CD14-positive monocyte (primary cell): ENCODE data around the gene UBASH3B. TPM values are rescaled to one million over a fixed set of nuclear protein-coding genes. Genes with fewer than 3 reads are reported as not detected.
A peak's percentile ranks its signal among the peaks of the same experiment; 100 is the strongest.

ENCODE experiments used
- DNase-seq, 3 donors: peaks; one replicate each; pipeline ENCODE4 v3.0.0-alpha.2; 2011 to 2022
- H2AFZ ChIP-seq: 2 replicates; pipeline ENCODE4 v1.6.0; 2012; ENCODE audit warnings: mild to moderate bottlenecking, low read depth, low read length, inconsistent platforms; ENCODE audit not compliant: insufficient read depth, poor library complexity, severe bottlenecking
- H3K27ac ChIP-seq, 2 donors: 1 replicate in 1 of 2; 2 replicates in 1 of 2; pipeline ENCODE4 v1.5.1; 2012 to 2013; ENCODE audit warnings: low read length in 2 of 2, control low read depth in 1 of 2, inconsistent platforms in 1 of 2, low read depth in 1 of 2, mild to moderate bottlenecking in 1 of 2
- H3K27me3 ChIP-seq, 2 donors: one replicate each; pipeline versions ENCODE4 v1.6.0 to v1.6.1; 2011 to 2013; ENCODE audit warnings: low read length in 2 of 2; ENCODE audit not compliant: control insufficient read depth in 2 of 2, insufficient read depth in 2 of 2
- H3K36me3 ChIP-seq, 2 donors: replicated peaks in 1 of 2; 1 replicate in 1 of 2; 2 replicates in 1 of 2; pipeline versions ENCODE4 v1.5.1 to v1.6.1; 2012 to 2013; ENCODE audit warnings: low read length in 2 of 2, control low read depth in 1 of 2, inconsistent platforms in 1 of 2, mild to moderate bottlenecking in 1 of 2; ENCODE audit not compliant: insufficient read depth in 2 of 2, control insufficient read depth in 1 of 2
- H3K4me1 ChIP-seq, 2 donors: 1 replicate in 1 of 2; 2 replicates in 1 of 2; pipeline versions ENCODE4 v1.5.1 to v1.6.1; 2012 to 2013; ENCODE audit warnings: low read length in 2 of 2, control low read depth in 1 of 2, inconsistent platforms in 1 of 2, mild to moderate bottlenecking in 1 of 2, moderate library complexity in 1 of 2; ENCODE audit not compliant: insufficient read depth in 2 of 2, control insufficient read depth in 1 of 2
- H3K4me2 ChIP-seq: replicated peaks from 2 replicates; pipeline ENCODE3; 2012; ENCODE audit warnings: low read length, moderate library complexity, mild to moderate bottlenecking; ENCODE audit not compliant: poor library complexity, severe bottlenecking; ENCODE audit errors: extremely low read depth
- H3K4me3 ChIP-seq, 3 experiments: fragments of 200-600 bp in 1 of 3; sonication (generic) in 1 of 3; replicated peaks in 1 of 3; 1 replicate in 2 of 3; 2 replicates in 1 of 3; pipeline ENCODE4 v1.5.1; 2011 to 2013; ENCODE audit warnings: low read length in 3 of 3, mild to moderate bottlenecking in 3 of 3, control low read depth in 2 of 3, low read depth in 2 of 3, inconsistent platforms in 1 of 3, moderate library complexity in 1 of 3
- H3K79me2 ChIP-seq: 2 replicates; pipeline ENCODE4 v1.6.0; 2012; ENCODE audit warnings: mild to moderate bottlenecking, control low read depth, inconsistent platforms, low read length, moderate library complexity; ENCODE audit not compliant: insufficient read depth
- H3K9ac ChIP-seq: 2 replicates; pipeline ENCODE4 v1.6.0; 2017; ENCODE audit warnings: low read length, mild to moderate bottlenecking; ENCODE audit not compliant: insufficient read depth, poor library complexity, severe bottlenecking
- H3K9me3 ChIP-seq, 2 donors: replicated peaks in 1 of 2; 1 replicate in 1 of 2; 2 replicates in 1 of 2; pipeline versions ENCODE4 v1.5.1 to v1.6.1; 2012 to 2013; ENCODE audit warnings: low read length in 2 of 2, control low read depth in 1 of 2; ENCODE audit not compliant: control insufficient read depth in 1 of 2, insufficient read depth in 1 of 2
- H4K20me1 ChIP-seq: 2 replicates; pipeline ENCODE4 v1.6.0; 2012; ENCODE audit warnings: mild to moderate bottlenecking, low read length, control low read depth, moderate library complexity; ENCODE audit not compliant: insufficient read depth
- H3K27ac Mint-ChIP-seq, 7 donors: one replicate each; pipeline ENCODE4 v1.8.0; 2020; ENCODE audit warnings: mild to moderate bottlenecking in 7 of 7, mixed read lengths in 7 of 7, moderate library complexity in 6 of 7, inconsistent platforms in 2 of 7
- H3K27me3 Mint-ChIP-seq, 3 donors: one replicate each; pipeline ENCODE4 v1.8.0; 2021 to 2022; ENCODE audit warnings: low read depth in 3 of 3, mild to moderate bottlenecking in 3 of 3, mixed read lengths in 3 of 3, moderate library complexity in 3 of 3, inconsistent platforms in 1 of 3
- H3K36me3 Mint-ChIP-seq, 2 donors: one replicate each; pipeline ENCODE4 v1.8.0; 2020; ENCODE audit warnings: mixed read lengths in 2 of 2, inconsistent platforms in 1 of 2, mild to moderate bottlenecking in 1 of 2
- H3K4me1 Mint-ChIP-seq: one replicate; pipeline ENCODE4 v1.8.0; 2020; ENCODE audit warnings: mild to moderate bottlenecking, mixed read lengths
- H3K4me3 Mint-ChIP-seq, 2 donors: one replicate each; pipeline ENCODE4 v1.8.0; 2020; ENCODE audit warnings: mild to moderate bottlenecking in 2 of 2, mixed read lengths in 2 of 2, moderate library complexity in 1 of 2
- H3K9me3 Mint-ChIP-seq, 7 donors: one replicate each; pipeline ENCODE4 v1.8.0; 2020 to 2022; ENCODE audit warnings: mixed read lengths in 7 of 7, mild to moderate bottlenecking in 6 of 7, moderate library complexity in 6 of 7, inconsistent platforms in 2 of 7
- CTCF ChIP-seq: fragments of 200-600 bp; IDR thresholded peaks from one replicate; pipeline ENCODE4 v1.8.0; 2022; ENCODE audit warnings: antibody characterized with exemption, mild to moderate bottlenecking
- WGBS: methylation state at CpG from one replicate; pipeline ENCODE4 v1.1.5; 2013; ENCODE audit warnings: missing lambda C conversion rate; ENCODE audit not compliant: insufficient coverage; 5-methylcytosine and 5-hydroxymethylcytosine counted together
- intact Hi-C, 2 donors: fragments of 100-400 bp; cut with micrococcal nuclease; formaldehyde crosslinking; loops; one replicate each; pipeline versions ENCODE4 v1.15.0 to v1.15.1; 2023
- polyA plus RNA-seq, 3 donors: library from polyadenylated mRNA; depleted of rRNA in 1 of 3; unstranded in 2 of 3; stranded (reverse) in 1 of 3; fragments of 300-500 nt in 2 of 3; fragments of >200 nt in 1 of 3; fragmentation: Illumina TruSeq in 2 of 3; gene quantifications; 1 replicate in 2 of 3; 2 replicates in 1 of 3; pipeline ENCODE4 v1.2.3, GENCODE V29; 2012 to 2021

The UBASH3B gene
- polyA plus RNA-seq, 3 donors, result 3.3 to 13.5 (median 7.1) TPM

DNA sequence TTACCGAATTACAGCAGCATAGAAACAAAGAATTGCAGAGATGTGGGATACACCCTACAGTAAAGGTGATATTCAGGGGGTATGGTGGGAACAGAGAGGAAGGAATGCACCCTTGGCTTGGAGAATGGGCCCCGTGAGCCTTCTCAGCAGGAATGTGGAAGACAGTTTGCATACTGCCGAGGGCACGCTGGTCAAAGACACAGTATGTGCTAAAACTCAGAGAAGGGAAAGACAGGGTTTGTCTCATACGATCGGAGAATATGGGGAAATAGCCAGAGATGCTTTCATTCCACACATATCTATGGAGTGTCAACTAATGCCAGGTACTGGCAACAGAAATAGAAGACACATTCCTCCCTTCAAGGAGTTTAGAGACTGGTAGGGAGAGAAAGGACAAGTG is 36.9 kb downstream of the UBASH3B start:
- WGBS, result 50% methylated on average over 1 of the region's 6 CpGs

DNA sequence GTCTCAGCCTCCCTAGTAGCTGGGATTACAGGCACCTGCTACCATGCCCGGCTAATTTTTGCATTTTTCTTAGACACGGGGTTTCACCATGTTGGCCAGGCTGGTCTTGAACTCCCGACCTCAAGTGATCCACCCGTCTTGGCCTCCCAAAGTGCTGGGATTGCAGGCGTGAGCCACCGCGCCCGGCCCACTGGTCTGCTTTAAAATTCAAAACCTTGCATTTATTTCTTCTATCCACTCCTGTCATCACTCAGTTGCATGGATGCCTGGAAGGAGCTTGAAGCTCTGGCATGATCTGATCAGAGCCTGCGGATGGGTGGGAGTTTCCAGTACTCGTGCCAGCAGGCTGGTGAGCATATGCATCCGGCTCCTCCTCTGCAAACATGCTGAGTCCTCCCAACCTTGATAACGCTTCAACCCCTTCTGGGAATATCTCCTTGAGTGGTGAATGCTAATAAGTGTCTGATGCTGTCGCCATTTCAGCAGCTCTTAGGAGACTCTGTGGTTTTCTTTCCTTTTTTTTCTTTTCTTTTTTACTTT is 39.6 kb downstream of the UBASH3B start:
- H3K36me3 Mint-ChIP-seq, result peaks cover 3 to 16% of the 10 kb centered on the region in 2 donors
- H3K9me3 Mint-ChIP-seq, result no peaks in the 10 kb centered on the region
- H3K4me3 ChIP-seq, result no peak overlapping the region
- DNase-seq, result no peak
- no peaks in the 10 kb centered on the region for H4K20me1 ChIP-seq
- 81% methylated on average over 4 of the region's 13 CpGs for WGBS
- H3K9me3 ChIP-seq, result no peaks in the 10 kb centered on the region
- no peak for TF ChIP-seq CTCF
- H3K27ac ChIP-seq, result no peak overlapping the region
- peaks cover 0 to 8% (median 2%) of the 10 kb centered on the region in 3 donors for H3K27me3 Mint-ChIP-seq
- H3K9ac ChIP-seq, result no peak overlapping the region
- no peak overlapping the region for H3K4me2 ChIP-seq
- peaks cover 78% of the 10 kb centered on the region for H3K79me2 ChIP-seq
- H3K27ac Mint-ChIP-seq, result peak overlapping the region in 2 of 7 donors; percentile 20 to 76
- H3K4me1 ChIP-seq, result peaks cover 77 to 87% of the 10 kb centered on the region in 2 donors
- H3K4me1 Mint-ChIP-seq, result peaks cover 91% of the 10 kb centered on the region
- intact Hi-C loops, result loop anchor here in 1 of 2 donors (10.0 kb wide), 1 partner anchor 50 kb away; no protein-coding TSS in a partner anchor
- no peak overlapping the region for H3K4me3 Mint-ChIP-seq
- no peaks in the 10 kb centered on the region for H3K27me3 ChIP-seq
- no peak overlapping the region for H2AFZ ChIP-seq
- no peaks in the 10 kb centered on the region for H3K36me3 ChIP-seq

More for the DNA sequence above, 36.9 kb downstream of the UBASH3B start:
- Histone ChIP-seq H2AFZ (no peak overlapping the region), H4K20me1 (no peaks in the 10 kb centered on the region), H3K79me2 (peaks cover 75% of the 10 kb centered on the region), H3K36me3 (no peaks in the 10 kb centered on the region), H3K27me3 (no peaks in the 10 kb centered on the region), H3K9ac (no peak overlapping the region), H3K27ac (peak overlapping the region in 1 of 2 donors; percentile 91), H3K9me3 (no peaks in the 10 kb centered on the region), H3K4me3 (no peak overlapping the region), H3K4me1 (peaks cover 72 to 73% of the 10 kb centered on the region in 2 donors), H3K4me2 (no peak overlapping the region)
- intact Hi-C loops, result loop anchor here in 1 of 2 donors (5.0 to 10.0 kb wide), 2 partner anchors 35 to 52 kb away; partner anchors contain the start of gene UBASH3B
- H3K36me3 Mint-ChIP-seq, result peaks cover 3 to 19% of the 10 kb centered on the region in 2 donors
- no peak overlapping the region for H3K4me3 Mint-ChIP-seq
- no peak for DNase-seq
- peaks cover 0 to 4% (median 0%) of the 10 kb centered on the region in 3 donors for H3K27me3 Mint-ChIP-seq
- H3K27ac Mint-ChIP-seq, result peak overlapping the region; percentile 50 to 94 (median 70)
- no peak for TF ChIP-seq CTCF
- H3K9me3 Mint-ChIP-seq, result no peaks in the 10 kb centered on the region
- H3K4me1 Mint-ChIP-seq, result peaks cover 81% of the 10 kb centered on the region
